Dermis lymphatic vessel endothelial cell (primary cell): Measurements from ENCODE around the gene PGC. TPM values are rescaled to one million over a fixed set of nuclear protein-coding genes. Genes with fewer than 3 reads are reported as not detected.

Experiments
- total RNA-seq: library from RNA; depleted of rRNA; stranded (reverse); fragments of >200 nt; gene quantifications from 2 replicates; pipeline ENCODE4 v1.2.1, GENCODE V29; 2014

PGC gene
- total RNA-seq: not detected in 2 replicates

DNA sequence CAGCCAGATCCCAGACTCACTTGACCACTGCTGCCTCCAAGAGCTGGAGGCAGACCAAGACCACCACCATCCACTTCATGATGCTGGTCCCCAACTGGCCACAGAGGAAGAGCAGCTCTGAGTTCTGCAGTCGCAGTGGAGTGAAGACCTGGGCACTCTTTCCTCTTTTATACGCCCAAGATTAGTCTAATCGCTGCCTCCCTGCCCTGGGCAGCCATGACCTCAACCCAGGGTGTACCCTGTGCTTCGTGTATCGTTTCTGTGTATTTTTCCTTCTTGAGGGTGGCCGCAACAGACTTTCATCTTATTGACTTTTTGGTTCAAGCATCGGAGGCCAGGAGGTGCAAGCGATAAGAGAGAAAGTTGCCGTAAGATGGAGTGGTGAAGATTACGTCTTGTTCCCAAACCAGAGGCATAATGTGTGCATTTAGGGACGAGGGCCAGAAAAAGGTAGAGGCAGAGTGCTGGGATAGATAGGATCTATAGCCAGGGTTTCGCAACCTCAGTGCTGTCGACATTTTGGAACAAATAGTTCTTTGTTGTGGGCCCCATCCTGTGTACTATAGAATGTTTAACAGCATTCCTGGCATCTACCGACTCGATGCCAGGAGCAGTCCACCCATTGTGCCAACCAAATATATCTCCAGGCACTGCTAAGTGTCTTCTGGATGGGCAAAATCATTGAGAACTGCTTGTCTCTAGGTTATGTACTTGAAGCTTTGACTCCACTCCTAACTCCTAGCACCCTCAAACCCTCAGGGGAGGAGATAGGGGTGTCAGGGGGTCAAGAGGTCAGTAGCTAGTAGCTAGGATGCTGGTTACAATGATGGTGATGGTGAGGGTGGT lies at the start of gene PGC:
PGC (minus strand) TSS at position 142 of the 846 bp plus-strand sequence; CDS start at position 79, 63 bp downstream.

GRCh38 chr6:41787219-41787917 lies 40.2 kb upstream of the PGC start, which contains the start of gene TOMM6:
TSS of gene TOMM6 (plus strand) at chr6:41787694. CDS start at chr6:41787698, 4 bp downstream.

GRCh38 chr6:41780551-41781365 lies 33.6 kb upstream of the PGC start, which contains the start of gene PRICKLE4:
TSS of gene PRICKLE4 (plus strand) at chr6:41780782. CDS start at chr6:41783474, 2,692 bp downstream.

DNA sequence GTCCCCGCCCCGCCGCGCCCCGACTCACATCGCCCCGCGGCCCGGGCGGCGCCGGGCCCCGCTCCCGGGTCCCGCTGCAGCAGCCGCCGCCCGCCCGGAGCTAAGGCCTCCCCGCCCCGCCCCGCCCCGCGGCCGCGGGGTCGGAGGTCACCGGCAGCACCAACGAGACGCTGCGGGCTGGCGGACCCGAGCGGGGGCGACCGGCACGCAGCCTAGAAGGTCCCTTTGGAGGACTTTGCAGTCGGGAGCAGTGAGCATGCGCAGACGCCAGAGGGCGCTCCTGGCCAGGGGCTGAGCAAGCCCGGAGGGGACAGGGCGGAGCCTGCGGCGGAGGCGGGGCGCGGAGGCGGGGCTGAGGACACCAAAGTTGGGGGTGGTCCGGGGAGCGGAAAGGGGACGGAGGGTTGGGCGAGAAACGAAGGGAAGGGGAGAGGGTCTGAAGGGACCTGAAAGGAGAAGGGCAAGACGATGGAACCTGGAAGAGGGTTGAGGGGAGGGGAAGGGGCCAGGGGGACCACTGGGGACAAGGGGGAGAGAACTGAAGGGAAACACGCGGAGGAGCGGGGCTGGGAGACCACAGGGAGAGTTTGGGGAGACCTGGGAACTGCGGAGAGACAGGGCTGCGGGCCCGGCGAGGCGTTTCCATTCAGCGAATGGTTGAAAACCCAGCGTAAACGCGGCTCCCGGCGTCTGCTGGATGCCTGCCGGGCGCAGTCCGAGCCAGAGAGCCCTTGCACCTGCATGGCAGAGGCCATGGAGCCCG lies 32.8 kb upstream of the PGC start, which contains the start of gene FRS3:
FRS3 (minus strand) TSS at position 113 of the 763 bp plus-strand sequence. CDS start 2,913 bp downstream, outside the sequence.

GRCh38 chr6:41735427-41736185 lies 11.6 kb downstream of the PGC start, which contains the start of gene TFEB:
TSS of gene TFEB (minus strand) at chr6:41735608. CDS start at chr6:41691213, 44,395 bp downstream.

Other genes starting within 250 kb of the PGC start
- 3.8 and 3.9 TPM in 2 replicates for gene FOXP4, start 201.0 kb downstream of the PGC start, total RNA-seq
- 27.0 and 51.8 TPM in 2 replicates for gene MDFI, start 108.9 kb downstream of the PGC start, total RNA-seq
- gene TFEB, start 11.8 kb downstream of the PGC start, total RNA-seq: 7.7 and 7.8 TPM in 2 replicates
- gene FRS3, start 32.5 kb upstream of the PGC start, total RNA-seq: 0.76 and 0.95 TPM in 2 replicates
- gene PRICKLE4, start 33.4 kb upstream of the PGC start, total RNA-seq: 6.3 and 6.9 TPM in 2 replicates
- gene TOMM6, start 40.3 kb upstream of the PGC start, total RNA-seq: 33.9 and 34.8 TPM in 2 replicates
- gene USP49, start 148.0 kb upstream of the PGC start, total RNA-seq: 1.4 and 1.9 TPM in 2 replicates
- gene MED20, start 173.7 kb upstream of the PGC start, total RNA-seq: 23.8 and 37.0 TPM in 2 replicates
- 11.4 and 16.6 TPM in 2 replicates for gene BYSL, start 174.1 kb upstream of the PGC start, total RNA-seq
- 30.7 and 39.1 TPM in 2 replicates for gene CCND3, start 194.4 kb upstream of the PGC start, total RNA-seq